GM23248 (cell line): ENCODE measurements around the gene DNAJC25.

Experiments used
- EZH2 ChIP-seq: fragments of 200-600 bp; sonication (generic); IDR thresholded peaks from 2 replicates; pipeline ENCODE4 v1.6.1; 2018; ENCODE audit warnings: antibody characterized with exemption, mild to moderate bottlenecking; ENCODE audit not compliant: insufficient read depth, poor library complexity, severe bottlenecking
- EZH2phosphoT487 ChIP-seq: fragments of 200-600 bp; sonication (generic); IDR thresholded peaks from 2 replicates; pipeline ENCODE4 v1.6.1; 2018; ENCODE audit warnings: antibody characterized with exemption, moderate library complexity, mild to moderate bottlenecking, low read depth; ENCODE audit not compliant: insufficient read depth

GRCh38 chr9:111645806-111646205 is 14.7 kb downstream of the DNAJC25 start:
- no peak for TF ChIP-seq EZH2
- TF ChIP-seq EZH2phosphoT487, result no peak
